ENCODE data around the gene SPOCD1. TPM values are rescaled to one million over a fixed set of nuclear protein-coding genes. Genes with fewer than 3 reads are reported as not detected.

The SPOCD1 gene
- total and polyA plus RNA-seq, 2 experiments from 2014 or later: 0.73 to 1.3 TPM

GRCh38 chr1:31760471-31761470 lies 55.1 kb downstream of the SPOCD1 start:
- H4K20me1 ChIP-seq (replicated peaks; ENCODE audit: insufficient read depth): peaks cover 7% of the 10 kb centered on the region; the same call in 1 of the 2 replicates
- peaks cover 24% of the 10 kb centered on the region for H3K27me3 ChIP-seq (ENCODE audit: insufficient read depth)
- H3K36me3 ChIP-seq (ENCODE audit: insufficient read depth): no peaks in the 10 kb centered on the region
- Mint-ChIP-seq H3K27ac (peak overlapping the region; percentile 86; the same call in 1 of the 2 replicates), H3K36me3 (ENCODE audit: low read depth) (no peaks in the 10 kb centered on the region), H3K27me3 (ENCODE audit: insufficient read depth, low read depth, poor library complexity) (peaks cover 34% of the 10 kb centered on the region), H3K9me3 (no peaks in the 10 kb centered on the region; the same call in 1 of the 3 replicates), H3K4me1 (peaks cover 56% of the 10 kb centered on the region), H3K4me3 (peak overlapping the region; percentile 75)
- no peaks in the 10 kb centered on the region for H3K9me2 ChIP-seq (ENCODE audit: insufficient read depth)
- peak; percentile 88 for DNase-seq (ENCODE audit: low spot score)
- ATAC-seq: peak; percentile 29
- H2AFZ ChIP-seq: peak overlapping the region; percentile 86
- H3F3A ChIP-seq (replicated peaks; ENCODE audit: low read depth): peaks cover 23% of the 10 kb centered on the region
- H3K4me3 ChIP-seq: peak overlapping the region; percentile 95
- H3K4me1 ChIP-seq (ENCODE audit: insufficient read depth): peaks cover 46% of the 10 kb centered on the region
- peaks cover 13% of the 10 kb centered on the region; the same call in 1 of the 2 replicates for H3K79me2 ChIP-seq (replicated peaks; ENCODE audit: insufficient read depth)
- peak overlapping the region; percentile 80; the same call in 1 of the 2 replicates for H3K27ac ChIP-seq (ENCODE audit: low read depth)
- peak overlapping the region; percentile 98 for H3K4me2 ChIP-seq
- no peak for TF ChIP-seq NANOG (IDR thresholded peaks at IDR 0.05; ENCODE audit: borderline replicate concordance)
- TF ChIP-seq CREB1 (CRISPR knock-in tag; IDR thresholded peaks at IDR 0.05; ENCODE audit: low read depth): peak; percentile 11; the same call in 1 of the 2 replicates
- TF ChIP-seq ETS1 (IDR thresholded peaks at IDR 0.05): no peak
- no peak for TF ChIP-seq JUNB (IDR thresholded peaks at IDR 0.05; ENCODE audit: unreplicated experiment)
- 0 out of 4 replicates have a peak, but pooled peaks of 1 of the 2 experiments have one; percentile 19 for TF ChIP-seq CTCF (conservative IDR thresholded peaks at IDR 0.05; ENCODE audit: low read depth in 2 of 2)
- no peak for TF ChIP-seq STAT1 (IDR thresholded peaks at IDR 0.05; ENCODE audit: unreplicated experiment)
- TF ChIP-seq ZNF114 (CRISPR knock-in tag; IDR thresholded peaks at IDR 0.05): no peak
- no peak for TF ChIP-seq EZH2 (IDR thresholded peaks at IDR 0.05; ENCODE audit: low read depth, unreplicated experiment)
- TF ChIP-seq, protein P1, sequence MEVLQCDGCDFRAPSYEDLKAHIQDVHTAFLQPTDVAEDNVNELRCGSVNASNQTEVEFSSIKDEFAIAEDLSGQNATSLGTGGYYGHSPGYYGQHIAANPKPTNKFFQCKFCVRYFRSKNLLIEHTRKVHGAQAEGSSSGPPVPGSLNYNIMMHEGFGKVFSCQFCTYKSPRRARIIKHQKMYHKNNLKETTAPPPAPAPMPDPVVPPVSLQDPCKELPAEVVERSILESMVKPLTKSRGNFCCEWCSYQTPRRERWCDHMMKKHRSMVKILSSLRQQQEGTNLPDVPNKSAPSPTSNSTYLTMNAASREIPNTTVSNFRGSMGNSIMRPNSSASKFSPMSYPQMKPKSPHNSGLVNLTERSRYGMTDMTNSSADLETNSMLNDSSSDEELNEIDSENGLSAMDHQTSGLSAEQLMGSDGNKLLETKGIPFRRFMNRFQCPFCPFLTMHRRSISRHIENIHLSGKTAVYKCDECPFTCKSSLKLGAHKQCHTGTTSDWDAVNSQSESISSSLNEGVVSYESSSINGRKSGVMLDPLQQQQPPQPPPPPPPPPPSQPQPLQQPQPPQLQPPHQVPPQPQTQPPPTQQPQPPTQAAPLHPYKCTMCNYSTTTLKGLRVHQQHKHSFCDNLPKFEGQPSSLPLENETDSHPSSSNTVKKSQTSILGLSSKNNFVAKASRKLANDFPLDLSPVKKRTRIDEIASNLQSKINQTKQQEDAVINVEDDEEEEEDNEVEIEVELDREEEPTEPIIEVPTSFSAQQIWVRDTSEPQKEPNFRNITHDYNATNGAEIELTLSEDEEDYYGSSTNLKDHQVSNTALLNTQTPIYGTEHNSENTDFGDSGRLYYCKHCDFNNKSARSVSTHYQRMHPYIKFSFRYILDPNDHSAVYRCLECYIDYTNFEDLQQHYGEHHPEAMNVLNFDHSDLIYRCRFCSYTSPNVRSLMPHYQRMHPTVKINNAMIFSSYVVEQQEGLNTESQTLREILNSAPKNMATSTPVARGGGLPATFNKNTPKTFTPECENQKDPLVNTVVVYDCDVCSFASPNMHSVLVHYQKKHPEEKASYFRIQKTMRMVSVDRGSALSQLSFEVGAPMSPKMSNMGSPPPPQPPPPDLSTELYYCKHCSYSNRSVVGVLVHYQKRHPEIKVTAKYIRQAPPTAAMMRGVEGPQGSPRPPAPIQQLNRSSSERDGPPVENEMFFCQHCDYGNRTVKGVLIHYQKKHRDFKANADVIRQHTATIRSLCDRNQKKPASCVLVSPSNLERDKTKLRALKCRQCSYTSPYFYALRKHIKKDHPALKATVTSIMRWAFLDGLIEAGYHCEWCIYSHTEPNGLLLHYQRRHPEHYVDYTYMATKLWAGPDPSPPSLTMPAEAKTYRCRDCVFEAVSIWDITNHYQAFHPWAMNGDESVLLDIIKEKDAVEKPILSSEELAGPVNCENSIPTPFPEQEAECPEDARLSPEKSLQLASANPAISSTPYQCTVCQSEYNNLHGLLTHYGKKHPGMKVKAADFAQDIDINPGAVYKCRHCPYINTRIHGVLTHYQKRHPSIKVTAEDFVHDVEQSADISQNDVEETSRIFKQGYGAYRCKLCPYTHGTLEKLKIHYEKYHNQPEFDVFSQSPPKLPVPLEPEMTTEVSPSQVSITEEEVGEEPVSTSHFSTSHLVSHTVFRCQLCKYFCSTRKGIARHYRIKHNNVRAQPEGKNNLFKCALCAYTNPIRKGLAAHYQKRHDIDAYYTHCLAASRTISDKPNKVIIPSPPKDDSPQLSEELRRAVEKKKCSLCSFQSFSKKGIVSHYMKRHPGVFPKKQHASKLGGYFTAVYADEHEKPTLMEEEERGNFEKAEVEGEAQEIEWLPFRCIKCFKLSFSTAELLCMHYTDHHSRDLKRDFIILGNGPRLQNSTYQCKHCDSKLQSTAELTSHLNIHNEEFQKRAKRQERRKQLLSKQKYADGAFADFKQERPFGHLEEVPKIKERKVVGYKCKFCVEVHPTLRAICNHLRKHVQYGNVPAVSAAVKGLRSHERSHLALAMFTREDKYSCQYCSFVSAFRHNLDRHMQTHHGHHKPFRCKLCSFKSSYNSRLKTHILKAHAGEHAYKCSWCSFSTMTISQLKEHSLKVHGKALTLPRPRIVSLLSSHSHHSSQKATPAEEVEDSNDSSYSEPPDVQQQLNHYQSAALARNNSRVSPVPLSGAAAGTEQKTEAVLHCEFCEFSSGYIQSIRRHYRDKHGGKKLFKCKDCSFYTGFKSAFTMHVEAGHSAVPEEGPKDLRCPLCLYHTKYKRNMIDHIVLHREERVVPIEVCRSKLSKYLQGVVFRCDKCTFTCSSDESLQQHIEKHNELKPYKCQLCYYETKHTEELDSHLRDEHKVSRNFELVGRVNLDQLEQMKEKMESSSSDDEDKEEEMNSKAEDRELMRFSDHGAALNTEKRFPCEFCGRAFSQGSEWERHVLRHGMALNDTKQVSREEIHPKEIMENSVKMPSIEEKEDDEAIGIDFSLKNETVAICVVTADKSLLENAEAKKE (CRISPR knock-in tag; IDR thresholded peaks at IDR 0.05): no peak
- no peak for TF ChIP-seq ZNF331 (CRISPR knock-in tag; IDR thresholded peaks at IDR 0.05; ENCODE audit: low read depth)
- TF ChIP-seq EZH2phosphoT487 (IDR thresholded peaks at IDR 0.05; ENCODE audit: unreplicated experiment): no peak
- TF ChIP-seq POLR2AphosphoS5 (IDR thresholded peaks at IDR 0.05; ENCODE audit: low read depth): peak; percentile 48

Measured in GM23338 (cell line).